SK-N-SH (cell line): ENCODE measurements around the gene TMEM87B.

Experiments
- CTCF ChIP-seq: fragments of 200-600 bp; sonication (generic); IDR thresholded peaks from 2 replicates; pipeline ENCODE4 v1.6.1; 2017; ENCODE audit warnings: antibody characterized with exemption, mild to moderate bottlenecking, moderate library complexity
- EZH2phosphoT487 ChIP-seq: fragments of 200-600 bp; sonication (generic); IDR thresholded peaks from 2 replicates; pipeline ENCODE4 v1.6.1; 2017; ENCODE audit warnings: low read depth, mixed run types, mild to moderate bottlenecking, antibody characterized with exemption, moderate library complexity, borderline replicate concordance
- RFX5 ChIP-seq: IDR thresholded peaks from 2 replicates; pipeline ENCODE4 v1.6.1; 2012; ENCODE audit warnings: mild to moderate bottlenecking, improper control_type of control experiment, low read length
- SIN3A ChIP-seq: IDR thresholded peaks from 2 replicates; pipeline ENCODE4 v1.6.1; 2012; ENCODE audit warnings: low read depth, mild to moderate bottlenecking, low read length, moderate library complexity, borderline replicate concordance

GRCh38 chr2:112153501-112153900, 98.4 kb downstream of the TMEM87B start:
- TF ChIP-seq RFX5: no peak
- no peak for TF ChIP-seq CTCF
- TF ChIP-seq SIN3A: no peak
- TF ChIP-seq EZH2phosphoT487: no peak
